Activated CD4-positive, alpha-beta T cell treated with anti-CD3 and anti-CD28 coated beads, Interleukin-2, amount 10 ng/mL, durations not matched to agents 7 days and 5 days (primary cell): ENCODE data around the gene MEIS1. TPM values are rescaled to one million over a fixed set of nuclear protein-coding genes. Genes with fewer than 3 reads are reported as not detected.

Experiments
- CTCF ChIA-PET: fragments of 350-600 bp; sonication (Branson Sonifier 250); formaldehyde crosslinking; loops from one replicate; lab custom pipeline; 2021; ENCODE audit warnings: antibody characterized with exemption; lab: Charles Lee
- POLR2A ChIA-PET: fragments of 350-600 bp; sonication (Branson Sonifier 250); formaldehyde crosslinking; loops from one replicate; lab custom pipeline; 2021; ENCODE audit warnings: antibody characterized with exemption; lab: Charles Lee
- DNase-seq: peaks from one replicate; pipeline ENCODE4 v3.0.0-alpha.2; 2020
- H3K27ac Mint-ChIP-seq: one replicate; pipeline ENCODE4 v1.8.0; 2021; ENCODE audit warnings: mild to moderate bottlenecking, moderate library complexity, mixed read lengths
- H3K27me3 Mint-ChIP-seq: one replicate; pipeline ENCODE4 v1.8.0; 2021; ENCODE audit warnings: mixed read lengths
- H3K36me3 Mint-ChIP-seq: one replicate; pipeline ENCODE4 v1.8.0; 2021; ENCODE audit warnings: low read depth, mixed read lengths
- H3K4me1 Mint-ChIP-seq: one replicate; pipeline ENCODE4 v1.8.0; 2021; ENCODE audit warnings: mixed read lengths
- H3K4me3 Mint-ChIP-seq: one replicate; pipeline ENCODE4 v1.8.0; 2021; ENCODE audit warnings: mild to moderate bottlenecking, moderate library complexity, mixed read lengths
- H3K9me3 Mint-ChIP-seq: one replicate; pipeline ENCODE4 v1.8.0; 2021; ENCODE audit warnings: mixed read lengths
- total RNA-seq, 2 experiments: library from RNA; stranded (reverse); gene quantifications; one replicate each; pipeline ENCODE4 v1.2.3, GENCODE V29; 2021

MEIS1 gene
- total RNA-seq, 2 experiments from 2014 or later = not detected

DNA sequence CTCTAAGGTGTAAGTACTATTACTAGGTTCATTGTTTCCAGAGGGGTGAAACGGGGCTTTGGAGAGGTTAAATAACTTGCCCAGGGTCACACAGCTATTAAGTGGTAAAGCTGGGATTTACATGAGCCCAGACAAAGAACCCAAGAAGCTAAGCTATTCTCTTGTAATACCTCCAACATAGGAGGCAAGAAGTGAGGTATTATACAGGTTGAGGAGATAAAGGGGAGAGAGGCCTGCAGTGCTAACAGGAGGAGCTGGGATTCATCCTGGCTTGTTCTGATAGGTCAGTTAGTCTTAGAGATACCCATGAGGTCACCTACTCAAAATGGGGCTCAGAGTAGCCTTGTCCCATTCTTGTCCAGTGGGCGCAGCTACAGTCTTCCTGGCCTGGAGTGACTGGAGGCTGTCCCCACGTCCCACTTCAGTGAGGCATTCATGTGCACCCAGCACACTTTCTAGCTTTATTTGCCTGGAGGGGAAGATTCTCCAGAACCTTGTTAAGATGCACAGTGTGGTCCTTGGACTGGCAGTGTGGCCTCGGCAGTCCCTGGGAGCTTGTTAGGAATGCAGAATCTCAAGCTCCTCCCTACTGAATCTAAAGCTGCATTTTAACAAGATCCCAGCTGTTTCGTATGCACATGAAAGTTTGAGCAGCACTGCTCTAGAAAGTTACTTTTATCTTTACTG lies 63.5 kb downstream of the MEIS1 start:
- Mint-ChIP-seq H3K4me1 (no peaks in the 10 kb centered on the region), H3K9me3 (no peaks in the 10 kb centered on the region), H3K4me3 (no peak overlapping the region), H3K36me3 (no peaks in the 10 kb centered on the region), H3K27me3 (no peaks in the 10 kb centered on the region), H3K27ac (no peak overlapping the region)
- no peak for DNase-seq
- ChIA-PET CTCF (no interaction called here), POLR2A (no interaction called here)

GRCh38 chr2:66501267-66501666 lies 66.3 kb downstream of the MEIS1 start:
- DNase-seq = no peak
- H3K4me3 Mint-ChIP-seq = no peak overlapping the region
- H3K27me3 Mint-ChIP-seq = no peaks in the 10 kb centered on the region
- no peaks in the 10 kb centered on the region for H3K36me3 Mint-ChIP-seq
- H3K9me3 Mint-ChIP-seq = no peaks in the 10 kb centered on the region
- H3K4me1 Mint-ChIP-seq = no peaks in the 10 kb centered on the region
- ChIA-PET CTCF (no interaction called here), POLR2A (no interaction called here)
- no peak overlapping the region for H3K27ac Mint-ChIP-seq

GRCh38 chr2:66506265-66506664 lies 71.3 kb downstream of the MEIS1 start:
- DNase-seq = no peak
- CTCF ChIA-PET = no interaction called here
- no peak overlapping the region for H3K27ac Mint-ChIP-seq
- POLR2A ChIA-PET = no interaction called here
- H3K9me3 Mint-ChIP-seq = no peaks in the 10 kb centered on the region
- no peaks in the 10 kb centered on the region for H3K36me3 Mint-ChIP-seq
- no peak overlapping the region for H3K4me3 Mint-ChIP-seq
- H3K27me3 Mint-ChIP-seq = no peaks in the 10 kb centered on the region
- no peaks in the 10 kb centered on the region for H3K4me1 Mint-ChIP-seq

- Mint-ChIP-seq H3K27ac (no peak overlapping the region), H3K4me1 (no peaks in the 10 kb centered on the region), H3K36me3 (no peaks in the 10 kb centered on the region), H3K4me3 (no peak overlapping the region), H3K27me3 (no peaks in the 10 kb centered on the region), H3K9me3 (no peaks in the 10 kb centered on the region)
- ChIA-PET CTCF (no interaction called here), POLR2A (no interaction called here)
- no peak for DNase-seq
These were observed 72.8 kb downstream of the MEIS1 start for GRCh38 chr2:66507673-66508201.

GRCh38 chr2:66508484-66509071 lies 73.7 kb downstream of the MEIS1 start:
- no peak for DNase-seq
- Mint-ChIP-seq H3K27ac (no peak overlapping the region), H3K4me3 (no peak overlapping the region), H3K36me3 (no peaks in the 10 kb centered on the region), H3K27me3 (no peaks in the 10 kb centered on the region), H3K9me3 (no peaks in the 10 kb centered on the region), H3K4me1 (no peaks in the 10 kb centered on the region)
- CTCF ChIA-PET = interaction anchor here (0.6 kb wide), 1 partner anchor 73 kb away, joined by 6 read pairs; the partner anchor contains the start of gene MEIS1
- POLR2A ChIA-PET = no interaction called here

DNA sequence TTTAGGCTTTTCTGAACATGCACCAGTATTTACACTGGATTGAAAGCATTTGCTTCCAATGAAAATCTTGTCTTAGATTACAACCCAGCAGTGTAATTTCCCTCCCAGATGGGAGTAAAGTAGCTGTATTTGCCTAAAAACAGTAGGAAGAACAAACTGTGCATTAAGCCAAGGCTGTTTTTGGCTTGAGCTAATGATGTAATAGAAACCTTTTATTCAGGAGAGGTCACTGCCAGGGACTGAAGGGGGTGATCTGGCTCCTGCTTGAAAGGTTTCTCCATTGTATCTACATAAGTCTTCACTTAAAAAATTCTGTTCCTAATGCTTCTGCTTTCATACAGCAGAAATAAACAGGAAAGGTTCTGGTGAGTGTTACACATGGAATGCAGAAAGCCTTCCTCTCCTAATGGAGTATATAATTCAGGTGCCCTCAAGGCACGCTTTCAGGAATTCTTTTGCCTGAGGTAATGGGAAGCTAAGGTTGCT lies 74.4 kb downstream of the MEIS1 start:
- CTCF ChIA-PET = no interaction called here

DNA sequence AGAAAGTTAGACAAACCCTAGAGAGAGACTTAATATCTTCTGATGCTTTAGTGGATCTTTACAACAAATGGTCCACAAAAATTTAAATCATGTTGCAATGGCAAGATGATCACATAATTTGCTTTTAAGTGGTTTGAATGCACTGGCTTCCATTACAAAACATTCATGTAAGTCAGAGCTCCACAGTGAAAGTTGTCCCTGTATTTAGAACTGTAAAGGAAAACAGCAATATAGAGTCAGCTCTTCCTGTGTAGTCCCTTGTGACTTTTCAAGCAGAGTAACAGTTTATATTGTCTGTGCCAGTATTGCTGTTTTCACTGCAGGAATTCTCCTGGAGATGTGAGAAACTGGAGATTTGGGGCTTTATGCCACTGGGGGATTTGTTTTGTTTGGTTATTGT lies 77.7 kb downstream of the MEIS1 start:
- Mint-ChIP-seq H3K27me3 (no peaks in the 10 kb centered on the region), H3K4me3 (no peak overlapping the region), H3K27ac (no peak overlapping the region), H3K4me1 (no peaks in the 10 kb centered on the region), H3K9me3 (no peaks in the 10 kb centered on the region), H3K36me3 (no peaks in the 10 kb centered on the region)
- DNase-seq = no peak
- ChIA-PET POLR2A (no interaction called here), CTCF (no interaction called here)

More for the DNA sequence above, 74.4 kb downstream of the MEIS1 start:
- Mint-ChIP-seq H3K36me3 (no peaks in the 10 kb centered on the region), H3K4me1 (no peaks in the 10 kb centered on the region), H3K4me3 (no peak overlapping the region), H3K27ac (no peak overlapping the region), H3K9me3 (no peaks in the 10 kb centered on the region), H3K27me3 (no peaks in the 10 kb centered on the region)
- POLR2A ChIA-PET = no interaction called here
- no peak for DNase-seq

DNA sequence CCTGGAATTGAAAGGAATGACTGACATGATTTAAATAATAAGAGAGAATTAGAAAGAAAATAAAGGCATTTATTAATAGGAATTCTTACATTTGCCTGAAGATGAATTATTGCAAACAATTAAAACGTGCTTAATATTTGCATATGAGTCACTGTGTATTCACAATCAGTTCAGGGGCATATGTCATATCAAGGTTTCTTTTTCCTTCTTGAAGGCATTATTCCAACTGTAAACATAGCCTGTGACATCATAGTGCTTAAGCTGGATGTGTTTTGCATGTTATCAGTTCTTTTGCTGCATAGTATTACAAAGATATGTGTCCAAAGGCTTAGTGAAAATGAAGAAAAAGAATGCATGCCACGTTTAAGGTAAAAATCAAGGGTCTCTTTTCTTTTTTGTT lies 80.8 kb downstream of the MEIS1 start:
- ChIA-PET POLR2A (no interaction called here), CTCF (no interaction called here)
- Mint-ChIP-seq H3K27ac (no peak overlapping the region), H3K9me3 (no peaks in the 10 kb centered on the region), H3K27me3 (no peaks in the 10 kb centered on the region), H3K36me3 (no peaks in the 10 kb centered on the region), H3K4me1 (no peaks in the 10 kb centered on the region), H3K4me3 (no peak overlapping the region)
- DNase-seq = no peak

GRCh38 chr2:66516499-66516898 lies 81.6 kb downstream of the MEIS1 start:
- no peak overlapping the region for H3K27ac Mint-ChIP-seq
- no peaks in the 10 kb centered on the region for H3K36me3 Mint-ChIP-seq
- ChIA-PET CTCF (no interaction called here), POLR2A (no interaction called here)
- H3K4me3 Mint-ChIP-seq = no peak overlapping the region
- no peaks in the 10 kb centered on the region for H3K27me3 Mint-ChIP-seq
- no peak for DNase-seq
- H3K9me3 Mint-ChIP-seq = no peaks in the 10 kb centered on the region
- H3K4me1 Mint-ChIP-seq = no peaks in the 10 kb centered on the region

GRCh38 chr2:66517772-66518171 lies 82.8 kb downstream of the MEIS1 start:
- Mint-ChIP-seq H3K4me3 (no peak overlapping the region), H3K27ac (no peak overlapping the region), H3K36me3 (no peaks in the 10 kb centered on the region), H3K9me3 (no peaks in the 10 kb centered on the region), H3K4me1 (no peaks in the 10 kb centered on the region), H3K27me3 (no peaks in the 10 kb centered on the region)
- no peak for DNase-seq
- POLR2A ChIA-PET = no interaction called here
- CTCF ChIA-PET = no interaction called here

DNA sequence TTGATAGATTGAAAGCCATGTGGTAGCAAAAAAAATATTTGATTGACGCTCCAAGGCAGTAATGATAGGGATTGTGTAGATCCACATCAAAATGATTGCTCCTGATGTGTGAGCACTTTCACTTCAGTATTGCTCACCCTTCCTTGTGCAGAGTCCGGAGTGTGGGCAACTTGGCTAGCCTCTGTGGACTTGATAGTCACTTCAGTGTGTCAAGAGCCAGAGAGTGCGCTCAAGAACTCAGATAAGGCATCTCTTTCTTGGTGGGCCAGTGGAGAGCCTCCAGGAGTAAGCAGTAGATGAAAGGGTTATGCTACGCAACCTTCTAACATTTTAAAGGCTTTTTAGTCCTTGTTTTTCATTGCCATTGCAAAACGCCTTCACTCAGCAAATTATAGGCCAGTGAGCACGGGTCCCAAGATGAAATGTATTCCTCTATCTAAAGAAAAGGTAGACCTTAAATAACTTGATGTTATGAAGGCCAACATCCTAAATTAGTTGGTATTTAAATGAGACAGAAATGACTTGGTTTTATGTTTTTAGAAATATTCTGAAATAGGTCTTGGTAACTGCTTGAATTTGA lies 84.4 kb downstream of the MEIS1 start:
- POLR2A ChIA-PET = no interaction called here

DNA sequence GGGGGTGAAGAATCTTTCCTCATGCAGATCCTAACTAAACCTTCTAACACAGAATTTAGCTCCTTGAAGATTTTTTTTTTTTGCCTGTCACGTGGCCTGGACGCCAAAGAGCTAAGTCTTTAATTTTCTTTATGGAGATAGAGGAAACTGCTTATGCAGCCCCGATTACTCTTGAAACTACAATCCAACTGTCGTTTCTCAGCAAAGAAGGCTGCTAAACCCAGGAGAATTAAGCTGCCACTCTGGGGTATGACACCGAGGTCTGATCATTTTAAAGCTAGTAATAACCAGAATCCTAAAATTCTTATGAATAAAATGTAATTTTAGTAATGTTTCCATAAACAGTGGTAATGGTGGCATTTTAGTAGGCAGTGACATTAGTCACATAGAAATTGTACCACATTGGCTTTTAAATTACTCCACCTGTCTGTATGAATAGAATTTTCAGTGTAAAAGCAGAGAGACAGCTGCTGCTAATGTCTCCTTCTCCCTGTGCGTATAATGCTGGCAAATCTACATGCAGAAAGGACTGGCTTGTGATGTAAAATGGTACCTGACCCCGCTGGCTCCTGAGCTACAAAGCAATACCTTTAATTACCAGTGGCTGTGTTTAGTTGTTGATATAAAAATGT lies 86.5 kb downstream of the MEIS1 start:
- H3K4me1 Mint-ChIP-seq = no peaks in the 10 kb centered on the region
- ChIA-PET POLR2A (no interaction called here), CTCF (interaction anchor here (0.7 to 0.9 kb wide), 2 partner anchors 17 to 484 kb away, joined by 3 to 5 read pairs; no protein-coding TSS in a partner anchor)
- H3K9me3 Mint-ChIP-seq = no peaks in the 10 kb centered on the region
- no peak for DNase-seq
- H3K27ac Mint-ChIP-seq = no peak overlapping the region
- no peak overlapping the region for H3K4me3 Mint-ChIP-seq
- H3K36me3 Mint-ChIP-seq = no peaks in the 10 kb centered on the region
- H3K27me3 Mint-ChIP-seq = no peaks in the 10 kb centered on the region

More for the DNA sequence above, 84.4 kb downstream of the MEIS1 start:
- Mint-ChIP-seq H3K4me1 (no peaks in the 10 kb centered on the region), H3K9me3 (no peaks in the 10 kb centered on the region), H3K4me3 (no peak overlapping the region), H3K27me3 (no peaks in the 10 kb centered on the region), H3K27ac (no peak overlapping the region), H3K36me3 (no peaks in the 10 kb centered on the region)
- DNase-seq = no peak
- CTCF ChIA-PET = no interaction called here
